VCaP (cell line): ENCODE results near the gene ISG15.
"Not testable (repeated sequence)": the region's sequence is repeated elsewhere in the genome, so short reads cannot be mapped to it uniquely, and the experiment has no call there.

ENCODE experiments used
- H3K27ac ChIP-seq: fragments of 450-650 bp; 2 replicates; pipeline ENCODE4 v1.5.1; 2017
- CTCF ChIP-seq: fragments of 450-650 bp; conservative IDR thresholded peaks from 2 replicates; pipeline ENCODE4 v1.5.1; 2017; ENCODE audit warnings: mild to moderate bottlenecking, moderate library complexity

The ISG15 gene

DNA sequence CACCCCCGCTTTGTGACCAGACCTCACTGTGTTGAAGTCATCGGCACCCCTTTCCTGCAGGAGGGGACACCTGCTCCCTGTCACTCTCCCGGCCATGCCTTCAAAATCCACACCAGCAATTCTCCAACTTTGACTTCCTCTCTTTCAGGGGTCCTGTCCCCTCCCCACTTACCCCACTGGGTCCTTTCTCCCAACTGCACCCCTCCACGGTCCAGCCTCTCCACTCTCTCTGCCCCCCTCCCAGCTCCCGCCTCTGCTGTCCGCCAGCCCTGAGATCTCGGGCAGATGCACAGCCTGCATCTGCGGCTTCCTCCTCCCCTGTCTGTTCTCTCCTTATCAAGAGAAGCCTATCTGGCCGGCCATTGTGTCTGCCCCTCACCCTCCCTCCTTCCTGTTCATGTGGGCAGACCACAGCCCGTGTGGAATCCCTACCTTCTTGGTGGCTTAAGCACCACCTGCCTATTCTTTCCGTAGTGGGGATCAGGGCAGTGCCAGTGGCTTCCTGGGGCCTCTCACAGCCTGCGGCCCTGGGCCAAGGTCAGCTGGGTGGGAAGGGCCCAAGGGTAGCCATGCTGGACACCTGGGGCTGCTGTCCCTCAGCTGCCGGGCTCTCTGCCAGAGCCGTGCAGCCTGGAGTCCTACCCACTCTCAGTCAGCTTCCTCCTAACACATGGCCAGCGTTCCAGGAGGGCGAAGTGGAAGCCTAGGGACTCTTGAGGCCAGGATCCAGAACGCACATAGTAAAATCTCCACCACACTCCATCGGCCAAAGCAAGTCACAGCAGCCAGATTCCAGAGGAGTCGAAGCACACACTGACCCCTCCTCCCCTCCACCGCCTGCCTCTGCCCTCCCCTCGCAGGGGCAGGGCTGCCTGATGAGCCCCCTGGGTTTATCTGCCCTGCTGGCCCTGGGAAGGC lies 8.3 kb upstream of the ISG15 start:
- peak overlapping the region; percentile 82 for H3K27ac ChIP-seq
- TF ChIP-seq CTCF = no peak

DNA sequence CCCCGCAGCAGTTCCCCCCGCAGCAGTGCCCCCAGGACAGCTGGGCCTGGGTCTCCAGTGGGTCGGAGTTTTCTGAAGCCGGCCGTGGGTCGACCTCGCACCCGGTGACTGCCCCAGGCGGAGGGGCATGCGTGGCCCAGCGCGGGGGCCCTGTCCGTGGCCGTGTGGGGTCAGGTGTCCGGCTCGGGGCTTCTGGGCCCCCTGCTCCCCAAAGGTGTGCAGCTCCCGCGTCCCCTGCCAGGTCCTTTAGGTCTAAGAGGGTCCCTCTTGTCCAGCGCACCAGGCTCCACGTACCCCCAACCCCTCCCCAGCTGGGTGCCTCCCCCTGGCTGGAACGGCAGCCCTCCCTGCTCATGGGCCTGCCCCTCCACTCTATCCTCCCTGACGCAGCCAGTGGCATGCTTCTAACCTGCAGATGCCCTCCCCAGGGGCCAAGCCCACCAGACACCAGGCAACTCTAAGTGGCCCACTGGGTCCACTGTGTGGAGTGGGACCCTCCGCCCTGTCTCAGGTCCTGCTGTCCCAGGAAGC lies 7.5 kb upstream of the ISG15 start:
- H3K27ac ChIP-seq = peak overlapping the region; percentile 82
- no peak for TF ChIP-seq CTCF

DNA sequence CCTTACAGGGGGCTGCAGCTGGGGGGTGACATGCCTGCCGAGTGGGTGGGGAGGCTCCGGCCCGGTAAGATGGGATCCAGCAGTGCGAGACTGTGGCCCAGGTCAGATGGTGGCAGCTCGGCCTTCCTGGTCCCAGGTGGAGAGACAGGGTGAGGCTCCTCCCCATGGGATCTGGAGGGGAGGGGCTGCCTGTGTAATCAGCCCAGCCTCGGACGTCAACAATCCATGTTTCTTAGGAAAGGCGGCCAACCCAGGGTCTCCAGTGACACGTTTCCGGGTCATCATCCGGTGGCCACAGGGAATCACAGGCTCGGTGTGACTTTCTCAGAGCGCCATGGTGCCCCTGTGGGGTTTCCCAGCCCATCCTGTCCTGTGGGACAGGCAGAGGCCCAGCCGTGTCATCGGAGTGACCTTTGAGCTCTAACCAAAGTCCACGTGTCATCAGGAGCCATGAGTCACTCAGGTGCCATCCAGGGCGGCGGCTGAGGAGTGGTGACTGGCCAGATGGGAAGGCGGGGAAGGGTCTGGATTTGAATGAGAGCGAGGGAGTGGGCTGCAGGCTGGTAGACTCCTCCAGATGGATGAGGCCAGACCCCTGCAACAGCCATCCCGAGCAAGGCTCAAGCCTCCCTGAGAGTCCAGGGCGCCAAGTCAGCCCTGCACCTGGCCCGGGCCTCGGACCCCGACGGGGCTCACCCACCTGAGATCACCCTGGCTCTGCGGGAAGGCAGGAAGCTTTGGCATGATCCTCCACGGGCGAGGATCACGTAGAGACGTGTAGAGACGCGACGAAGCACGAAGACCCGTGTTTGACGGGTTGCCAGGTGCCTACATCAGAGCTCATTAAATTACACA lies 6.8 kb upstream of the ISG15 start:
- TF ChIP-seq CTCF = no peak

DNA sequence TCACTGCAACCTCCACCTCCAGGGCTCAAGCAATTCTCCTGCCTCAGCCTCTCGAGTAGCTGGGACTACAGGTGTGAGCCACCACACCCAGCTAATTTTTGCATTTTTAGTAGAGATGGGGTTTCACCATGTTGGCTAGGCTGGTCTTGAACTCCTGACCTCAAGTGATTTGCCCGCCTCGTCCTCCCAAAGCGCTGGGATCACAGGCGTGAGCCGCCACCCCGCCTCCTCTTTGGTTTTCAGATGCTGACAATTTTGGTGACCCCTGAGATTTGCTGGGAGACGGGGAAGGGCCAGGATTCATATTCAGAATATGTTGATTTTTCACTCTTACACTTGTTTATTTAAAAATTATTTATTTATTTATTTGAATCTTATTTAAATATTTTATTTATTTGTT lies 3.2 kb upstream of the ISG15 start:
- not testable (repeated sequence) for H3K27ac ChIP-seq

More for the DNA sequence above, 6.8 kb upstream of the ISG15 start:
- H3K27ac ChIP-seq = peak overlapping the region; percentile 82

DNA sequence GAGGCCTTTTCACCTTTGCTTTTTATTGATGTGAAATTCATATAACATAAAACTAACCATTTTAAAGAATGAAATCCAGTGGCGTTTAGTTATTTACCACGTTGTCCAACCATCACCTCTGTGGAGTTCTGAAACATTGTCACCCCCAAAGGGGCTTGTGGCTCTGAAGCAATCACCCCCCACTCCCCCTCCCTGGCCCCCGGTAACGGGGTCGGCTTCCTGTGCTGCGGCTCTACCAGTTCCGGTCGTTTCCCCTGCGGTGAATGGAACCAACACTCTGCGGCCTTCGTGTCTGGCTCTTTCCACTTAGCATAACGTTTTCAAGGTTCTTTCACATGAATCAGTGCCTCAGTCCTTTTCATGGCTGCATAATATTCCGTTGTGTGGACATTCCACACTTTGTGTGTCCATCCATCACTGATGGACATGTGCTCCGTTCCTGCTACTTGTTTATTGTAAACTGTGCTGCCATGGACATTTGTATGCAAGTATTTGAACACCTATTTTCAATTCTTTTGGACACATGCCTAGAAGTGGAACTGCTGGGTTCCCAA lies 1.8 kb upstream of the ISG15 start:
- TF ChIP-seq CTCF = no peak
- H3K27ac ChIP-seq = no peak overlapping the region

DNA sequence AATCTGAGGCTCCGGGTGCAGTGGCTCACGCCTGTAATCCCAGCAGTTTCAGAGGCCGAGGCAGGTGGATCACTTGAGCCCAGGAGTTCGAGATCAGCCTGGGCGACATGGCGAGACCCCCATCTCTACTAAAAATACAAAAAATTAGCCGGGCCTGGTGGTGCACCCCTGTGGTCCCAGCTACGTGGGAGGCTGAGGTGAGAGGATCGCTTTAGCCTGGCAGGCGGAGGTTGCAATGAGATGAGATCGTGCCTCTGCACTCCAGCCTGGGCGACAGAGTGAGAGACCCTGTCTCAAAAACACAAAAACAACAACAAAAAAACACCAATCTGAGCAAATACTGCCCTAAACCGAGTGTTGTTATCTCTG lies 577 bp upstream of the ISG15 start:
- H3K27ac ChIP-seq = peak overlapping the region; percentile 81

DNA sequence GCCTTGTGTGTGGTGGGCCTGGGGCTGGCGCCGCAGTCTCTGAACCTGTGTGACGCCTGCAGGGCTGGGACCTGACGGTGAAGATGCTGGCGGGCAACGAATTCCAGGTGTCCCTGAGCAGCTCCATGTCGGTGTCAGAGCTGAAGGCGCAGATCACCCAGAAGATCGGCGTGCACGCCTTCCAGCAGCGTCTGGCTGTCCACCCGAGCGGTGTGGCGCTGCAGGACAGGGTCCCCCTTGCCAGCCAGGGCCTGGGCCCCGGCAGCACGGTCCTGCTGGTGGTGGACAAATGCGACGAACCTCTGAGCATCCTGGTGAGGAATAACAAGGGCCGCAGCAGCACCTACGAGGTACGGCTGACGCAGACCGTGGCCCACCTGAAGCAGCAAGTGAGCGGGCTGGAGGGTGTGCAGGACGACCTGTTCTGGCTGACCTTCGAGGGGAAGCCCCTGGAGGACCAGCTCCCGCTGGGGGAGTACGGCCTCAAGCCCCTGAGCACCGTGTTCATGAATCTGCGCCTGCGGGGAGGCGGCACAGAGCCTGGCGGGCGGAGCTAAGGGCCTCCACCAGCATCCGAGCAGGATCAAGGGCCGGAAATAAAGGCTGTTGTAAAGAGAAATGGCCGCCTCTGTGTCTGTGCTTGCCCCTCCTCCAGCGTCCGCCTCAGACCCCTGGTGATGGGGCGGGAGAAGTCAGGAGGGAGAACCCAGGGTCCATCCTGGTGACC lies 788 bp downstream of the ISG15 start:
- no peak for TF ChIP-seq CTCF
- peak overlapping the region; percentile 81 for H3K27ac ChIP-seq
